Globus pallidus (tissue), 1 donor: ENCODE results near the gene UCP2.

ENCODE experiments used
- DNase-seq: peaks from one replicate; pipeline ENCODE4 v3.0.0-alpha.2; 2015; ENCODE audit warnings: low spot score

Gene UCP2

GRCh38 chr11:73982595-73982989 lies at the start of gene UCP2:
TSS of gene UCP2 (minus strand) at chr11:73982843. CDS start at chr11:73978378, 4,465 bp downstream.
- peak; percentile 83 for DNase-seq

- DNase-seq = no peak
These were observed 48.4 kb upstream of the UCP2 start for GRCh38 chr11:74030723-74031676.

GRCh38 chr11:74025467-74026166 lies 43.0 kb upstream of the UCP2 start:
- DNase-seq = no peak

GRCh38 chr11:74024261-74025029 lies 41.8 kb upstream of the UCP2 start:
- DNase-seq = no peak

GRCh38 chr11:74023276-74023675 lies 40.6 kb upstream of the UCP2 start:
- peak; percentile 34 for DNase-seq

- peak; percentile 42 for DNase-seq
These were observed 39.9 kb upstream of the UCP2 start for GRCh38 chr11:74022546-74022945.

- DNase-seq = no peak
These were observed 39.4 kb upstream of the UCP2 start for GRCh38 chr11:74021998-74022397.

- DNase-seq = no peak
These were observed 37.9 kb upstream of the UCP2 start for GRCh38 chr11:74020539-74020938.

GRCh38 chr11:74019860-74020259 lies 37.2 kb upstream of the UCP2 start:
- DNase-seq = no peak

- no peak for DNase-seq
These were observed 36.6 kb upstream of the UCP2 start for GRCh38 chr11:74019104-74019738.

GRCh38 chr11:74018331-74019005 lies 35.8 kb upstream of the UCP2 start:
- DNase-seq = peak; percentile 75

GRCh38 chr11:74017631-74018030 lies 35.0 kb upstream of the UCP2 start:
- DNase-seq = no peak

GRCh38 chr11:74015919-74016684 lies 33.5 kb upstream of the UCP2 start:
- DNase-seq = no peak

GRCh38 chr11:74014880-74015279 lies 32.2 kb upstream of the UCP2 start:
- no peak for DNase-seq

- no peak for DNase-seq
These were observed 30.5 kb upstream of the UCP2 start for GRCh38 chr11:74013141-74013540.

- no peak for DNase-seq
These were observed 29.6 kb upstream of the UCP2 start for GRCh38 chr11:74012074-74012809.

- DNase-seq = no peak
These were observed 28.9 kb upstream of the UCP2 start for GRCh38 chr11:74011360-74012073.

- no peak for DNase-seq
These were observed 28.0 kb upstream of the UCP2 start for GRCh38 chr11:74010306-74011300.
